Activated naive CD8-positive, alpha-beta T cell (primary cell): ENCODE data around the gene TAS2R5.
"Not testable (repeated sequence)": the region's sequence is repeated elsewhere in the genome, so short reads cannot be mapped to it uniquely, and the experiment has no call there.

ENCODE experiments used
- H3K27ac Mint-ChIP-seq: one replicate; pipeline ENCODE4 v1.8.0; 2021; ENCODE audit warnings: mixed read lengths
- H3K27me3 Mint-ChIP-seq: one replicate; pipeline ENCODE4 v1.8.0; 2021; ENCODE audit warnings: mixed read lengths
- H3K36me3 Mint-ChIP-seq: one replicate; pipeline ENCODE4 v1.8.0; 2021; ENCODE audit warnings: mixed read lengths
- H3K4me1 Mint-ChIP-seq: one replicate; pipeline ENCODE4 v1.8.0; 2021; ENCODE audit warnings: low read depth, mixed read lengths
- H3K4me3 Mint-ChIP-seq: one replicate; pipeline ENCODE4 v1.8.0; 2021; ENCODE audit warnings: mild to moderate bottlenecking, mixed read lengths
- H3K9me3 Mint-ChIP-seq: one replicate; pipeline ENCODE4 v1.8.0; 2021; ENCODE audit warnings: low read depth, mixed read lengths

TAS2R5 gene, protein sequence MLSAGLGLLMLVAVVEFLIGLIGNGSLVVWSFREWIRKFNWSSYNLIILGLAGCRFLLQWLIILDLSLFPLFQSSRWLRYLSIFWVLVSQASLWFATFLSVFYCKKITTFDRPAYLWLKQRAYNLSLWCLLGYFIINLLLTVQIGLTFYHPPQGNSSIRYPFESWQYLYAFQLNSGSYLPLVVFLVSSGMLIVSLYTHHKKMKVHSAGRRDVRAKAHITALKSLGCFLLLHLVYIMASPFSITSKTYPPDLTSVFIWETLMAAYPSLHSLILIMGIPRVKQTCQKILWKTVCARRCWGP

DNA sequence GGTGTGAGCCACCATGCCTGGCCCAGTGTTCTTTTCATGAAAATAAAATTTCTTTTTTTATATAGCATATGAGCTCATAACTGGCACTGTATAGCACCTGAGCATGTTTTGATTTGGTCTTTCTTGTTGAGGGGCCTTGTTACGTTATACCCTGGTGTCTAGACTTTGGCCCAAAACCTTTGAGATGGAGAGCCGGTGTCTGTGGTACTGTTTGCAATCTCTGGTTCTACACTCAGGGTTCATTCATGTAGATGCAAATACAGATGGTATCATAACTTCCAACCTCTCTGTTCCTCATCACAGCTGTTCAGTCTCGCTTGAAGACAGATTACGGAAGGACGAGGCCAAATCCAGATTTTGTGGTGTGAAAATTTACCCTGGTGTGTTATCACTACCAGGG lies at the start of gene TAS2R5:
TSS of gene TAS2R5 (plus strand) at position 301 of the 400 bp plus-strand sequence. CDS start 145 bp downstream, outside the sequence.
- no peaks in the 10 kb centered on the region for H3K27me3 Mint-ChIP-seq
- no peak within 1 kb of the TSS for H3K27ac Mint-ChIP-seq
- H3K4me1 Mint-ChIP-seq, result no peaks in the 10 kb centered on the region
- peaks cover 3% of the 10 kb centered on the region for H3K36me3 Mint-ChIP-seq
- H3K4me3 Mint-ChIP-seq, result no peak within 1 kb of the TSS
- no peaks in the 10 kb centered on the region for H3K9me3 Mint-ChIP-seq

DNA sequence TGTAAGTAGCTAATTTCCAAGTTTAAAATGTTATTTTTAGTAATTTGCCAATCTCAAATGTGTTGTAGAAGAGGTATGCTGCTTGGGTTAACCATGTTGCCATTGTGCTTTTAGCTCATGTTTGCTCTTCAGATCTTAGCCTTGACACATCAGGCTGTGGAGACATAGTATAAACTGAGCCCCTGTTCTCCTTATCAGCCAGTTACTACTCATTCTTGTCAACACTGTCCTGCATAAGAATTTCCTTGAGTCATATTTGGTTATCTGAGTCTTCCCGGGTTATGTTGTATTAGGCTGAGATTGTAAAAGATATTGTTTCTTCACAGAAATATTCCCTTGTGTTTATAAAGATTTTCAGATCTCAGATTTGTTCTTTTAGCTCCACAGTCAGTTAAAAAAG lies 47.8 kb upstream of the TAS2R5 start:
- peak overlapping the region; percentile 50 for H3K27ac Mint-ChIP-seq

DNA sequence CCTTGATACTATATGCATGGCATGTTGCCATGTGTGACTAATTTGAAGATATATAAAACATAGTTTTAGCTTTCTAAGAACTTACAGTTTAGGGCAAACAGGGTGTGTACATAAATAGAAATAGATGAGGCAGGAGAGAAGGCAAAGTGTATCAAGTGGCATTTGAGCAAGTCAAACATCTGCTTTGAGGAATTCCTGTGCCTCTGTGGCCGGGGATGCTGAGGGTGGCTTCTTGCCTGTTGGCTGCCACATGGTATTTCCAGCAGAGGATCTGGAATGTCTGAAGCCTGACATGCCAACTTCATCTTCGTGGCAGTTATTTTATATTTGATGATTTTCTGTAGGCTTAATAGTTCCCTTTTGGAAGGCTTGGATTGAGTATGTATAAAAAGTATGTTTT lies 45.9 kb upstream of the TAS2R5 start:
- peaks cover 13% of the 10 kb centered on the region for H3K36me3 Mint-ChIP-seq
- peaks cover 40% of the 10 kb centered on the region for H3K4me1 Mint-ChIP-seq
- no peak overlapping the region for H3K27ac Mint-ChIP-seq
- H3K9me3 Mint-ChIP-seq, result no peaks in the 10 kb centered on the region
- no peaks in the 10 kb centered on the region for H3K27me3 Mint-ChIP-seq
- no peak overlapping the region for H3K4me3 Mint-ChIP-seq

More for the DNA sequence above, 47.8 kb upstream of the TAS2R5 start:
- Mint-ChIP-seq H3K36me3 (peaks cover 16% of the 10 kb centered on the region), H3K4me3 (peak overlapping the region; percentile 32), H3K27me3 (no peaks in the 10 kb centered on the region), H3K4me1 (peaks cover 52% of the 10 kb centered on the region), H3K9me3 (no peaks in the 10 kb centered on the region)

DNA sequence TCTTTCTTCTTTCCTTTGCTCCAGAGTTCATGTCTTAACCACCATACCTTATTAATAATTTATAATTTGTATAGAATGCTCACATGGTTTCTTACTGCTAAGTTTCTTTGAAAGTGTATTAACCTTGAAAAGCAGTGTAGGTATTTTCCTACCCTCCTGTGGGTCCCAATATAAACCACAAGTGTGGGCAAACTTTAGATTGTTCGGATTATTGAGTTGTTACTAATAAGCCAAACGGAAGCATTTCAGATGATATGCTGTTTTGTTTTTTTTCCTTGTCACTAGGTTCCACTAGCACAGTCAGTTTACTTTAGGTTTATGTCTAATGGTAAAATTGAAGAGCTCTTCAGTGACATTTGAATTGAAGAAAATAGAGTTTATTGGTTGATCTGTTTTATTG lies 41.6 kb upstream of the TAS2R5 start:
- peaks cover 15% of the 10 kb centered on the region for H3K9me3 Mint-ChIP-seq
- H3K4me1 Mint-ChIP-seq, result peaks cover 8% of the 10 kb centered on the region
- no peak overlapping the region for H3K4me3 Mint-ChIP-seq
- H3K27me3 Mint-ChIP-seq, result no peaks in the 10 kb centered on the region
- H3K27ac Mint-ChIP-seq, result no peak overlapping the region
- peaks cover 37% of the 10 kb centered on the region for H3K36me3 Mint-ChIP-seq

DNA sequence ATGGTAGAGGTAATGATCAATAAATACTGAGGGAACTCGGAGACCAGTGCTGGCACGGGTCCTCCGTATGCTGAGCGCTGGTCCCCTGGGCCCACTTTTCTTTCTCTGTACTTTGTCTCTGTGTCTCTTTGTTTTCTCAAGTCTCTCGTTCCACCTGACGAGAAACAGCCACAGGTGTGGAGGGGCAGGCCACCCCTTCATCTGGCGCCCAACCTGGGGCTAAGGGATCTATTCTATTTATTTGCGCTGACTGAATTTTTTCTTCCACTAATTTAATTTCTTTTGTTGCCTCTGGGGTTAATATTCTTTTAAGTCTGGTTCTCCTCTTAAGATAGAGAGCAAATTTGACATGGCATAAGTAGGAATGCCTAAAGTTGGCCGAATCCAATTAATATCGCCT lies 38.1 kb upstream of the TAS2R5 start:
- not testable (repeated sequence) for H3K4me3 Mint-ChIP-seq, H3K27ac Mint-ChIP-seq, H3K27me3 Mint-ChIP-seq, H3K4me1 Mint-ChIP-seq
- H3K9me3 Mint-ChIP-seq, result peaks cover 15% of the 10 kb centered on the region
- peaks cover 54% of the 10 kb centered on the region for H3K36me3 Mint-ChIP-seq

DNA sequence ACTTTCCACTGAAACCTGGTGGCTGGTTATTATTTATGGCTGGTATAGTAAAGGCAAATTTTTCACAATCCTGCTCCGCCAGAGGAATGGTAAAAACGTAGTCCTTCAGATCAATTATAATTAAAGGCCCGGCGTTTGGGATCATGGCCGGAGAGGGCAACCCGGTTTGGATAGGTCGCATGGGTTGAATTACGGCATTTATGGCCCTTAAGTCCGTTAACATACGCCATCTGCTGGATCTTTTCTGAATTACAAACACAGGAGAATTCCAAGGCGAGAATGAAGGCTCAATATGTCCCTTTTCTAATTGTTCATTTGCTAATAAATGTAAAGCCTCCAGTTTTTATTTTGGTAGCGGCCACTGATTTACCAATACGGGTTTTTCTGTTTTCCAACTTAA lies 37.4 kb upstream of the TAS2R5 start:
- peaks cover 54% of the 10 kb centered on the region for H3K36me3 Mint-ChIP-seq
- no peak overlapping the region for H3K27ac Mint-ChIP-seq
- no peak overlapping the region for H3K4me3 Mint-ChIP-seq
- H3K4me1 Mint-ChIP-seq, result peaks cover 7% of the 10 kb centered on the region
- H3K27me3 Mint-ChIP-seq, result no peaks in the 10 kb centered on the region
- peaks cover 15% of the 10 kb centered on the region for H3K9me3 Mint-ChIP-seq

DNA sequence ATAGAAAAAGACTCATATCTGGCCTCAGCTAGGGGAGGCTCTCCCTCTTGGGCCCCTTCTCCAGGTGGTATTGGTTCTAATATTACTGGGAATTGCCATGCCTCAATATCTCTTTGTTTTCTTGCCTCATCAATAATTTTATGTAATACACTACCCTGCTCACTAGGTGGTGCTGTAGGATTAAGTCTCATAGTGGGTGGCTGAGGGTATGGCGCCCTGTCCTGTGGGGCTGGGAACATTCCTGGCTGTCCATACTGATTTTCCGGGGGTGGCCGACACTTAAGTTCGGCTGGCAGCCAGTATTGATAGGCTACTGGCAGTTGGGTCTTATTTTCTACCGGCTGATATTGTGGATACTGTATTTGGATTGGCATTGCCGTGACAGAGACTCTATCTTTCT lies 35.1 kb upstream of the TAS2R5 start:
- Mint-ChIP-seq H3K36me3 (peaks cover 56% of the 10 kb centered on the region), H3K4me1 (peaks cover 7% of the 10 kb centered on the region), H3K27ac (no peak overlapping the region), H3K4me3 (no peak overlapping the region), H3K9me3 (peaks cover 13% of the 10 kb centered on the region), H3K27me3 (no peaks in the 10 kb centered on the region)

DNA sequence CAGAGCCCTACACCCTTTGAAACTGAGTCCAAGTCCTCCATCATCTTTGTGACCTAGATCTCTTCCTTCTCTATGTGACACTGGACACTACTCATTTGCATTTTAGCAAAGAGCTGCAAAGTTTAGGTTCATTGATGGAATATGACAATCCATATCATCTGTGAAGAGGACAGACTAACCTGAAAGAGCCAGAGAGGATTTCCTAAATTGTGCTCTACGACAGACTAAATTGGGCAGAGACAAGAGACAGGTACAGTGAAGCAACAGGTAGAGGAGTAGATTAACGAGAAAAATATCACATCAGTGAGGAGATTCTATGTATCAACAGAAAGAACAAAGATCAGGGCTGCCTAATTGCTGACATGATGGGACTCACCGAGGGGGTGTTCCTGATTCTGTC lies 26.2 kb upstream of the TAS2R5 start, which contains the start of gene TAS2R3:
TSS of gene TAS2R3 (plus strand) at position 301 of the 400 bp plus-strand sequence. CDS start at position 363, 62 bp downstream.
- Mint-ChIP-seq H3K36me3 (peaks cover 43% of the 10 kb centered on the region), H3K9me3 (no peaks in the 10 kb centered on the region), H3K27me3 (no peaks in the 10 kb centered on the region), H3K4me1 (peaks cover 3% of the 10 kb centered on the region), H3K27ac (no peak within 1 kb of the TSS), H3K4me3 (no peak within 1 kb of the TSS)

DNA sequence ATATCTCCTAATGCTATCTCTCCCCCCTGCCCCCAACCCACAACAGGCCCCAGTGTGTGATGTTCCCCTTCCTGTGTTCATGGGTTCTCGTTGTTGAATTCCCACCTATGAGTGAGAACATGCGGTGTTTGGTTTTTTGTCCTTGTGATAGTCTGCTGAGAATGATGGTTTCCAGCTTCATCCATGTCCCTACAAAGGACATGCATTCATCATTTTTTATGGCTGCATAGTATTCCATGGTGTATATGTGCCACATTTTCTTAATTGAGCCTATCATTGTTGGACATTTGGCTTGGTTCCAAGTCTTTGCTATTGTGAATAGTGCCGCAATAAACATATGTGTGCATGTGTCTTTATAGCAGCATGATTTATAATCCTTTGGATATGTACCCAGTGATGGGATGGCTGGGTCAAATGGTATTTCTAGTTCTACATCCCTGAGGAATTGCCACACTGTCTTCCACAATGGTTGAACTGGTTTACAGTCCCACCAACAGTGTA lies 19.9 kb upstream of the TAS2R5 start:
- H3K36me3 Mint-ChIP-seq, result peaks cover 24% of the 10 kb centered on the region
- H3K9me3 Mint-ChIP-seq, H3K4me3 Mint-ChIP-seq, H3K27ac Mint-ChIP-seq, H3K4me1 Mint-ChIP-seq, H3K27me3 Mint-ChIP-seq: not testable (repeated sequence)

DNA sequence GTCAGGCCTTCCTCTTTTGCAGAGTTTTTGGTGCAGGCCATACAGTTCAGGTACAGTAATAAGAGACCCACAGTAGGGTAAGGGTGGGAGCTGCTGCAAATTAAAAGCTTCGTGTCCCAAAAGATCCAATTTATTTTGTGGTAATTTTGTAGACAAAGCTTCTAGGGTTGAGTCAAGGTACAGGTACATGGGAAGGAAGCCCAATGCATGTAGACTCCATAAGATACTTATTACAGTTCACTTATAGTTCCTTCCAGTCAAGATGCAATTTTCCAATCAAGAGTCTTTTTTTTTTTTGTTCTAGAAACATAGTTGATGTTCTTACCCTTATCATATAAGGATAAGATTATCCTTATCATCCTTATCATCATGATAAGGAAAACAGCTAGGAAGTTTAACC lies 13.6 kb upstream of the TAS2R5 start, which contains the start of gene TAS2R4:
TSS of gene TAS2R4 (plus strand) at position 301 of the 400 bp plus-strand sequence. CDS start 1,815 bp downstream, outside the sequence.
- H3K27ac Mint-ChIP-seq, result no peak within 1 kb of the TSS
- peaks cover 2% of the 10 kb centered on the region for H3K4me1 Mint-ChIP-seq
- H3K9me3 Mint-ChIP-seq, result no peaks in the 10 kb centered on the region
- H3K27me3 Mint-ChIP-seq, result no peaks in the 10 kb centered on the region
- no peak within 1 kb of the TSS for H3K4me3 Mint-ChIP-seq
- peaks cover 19% of the 10 kb centered on the region for H3K36me3 Mint-ChIP-seq

DNA sequence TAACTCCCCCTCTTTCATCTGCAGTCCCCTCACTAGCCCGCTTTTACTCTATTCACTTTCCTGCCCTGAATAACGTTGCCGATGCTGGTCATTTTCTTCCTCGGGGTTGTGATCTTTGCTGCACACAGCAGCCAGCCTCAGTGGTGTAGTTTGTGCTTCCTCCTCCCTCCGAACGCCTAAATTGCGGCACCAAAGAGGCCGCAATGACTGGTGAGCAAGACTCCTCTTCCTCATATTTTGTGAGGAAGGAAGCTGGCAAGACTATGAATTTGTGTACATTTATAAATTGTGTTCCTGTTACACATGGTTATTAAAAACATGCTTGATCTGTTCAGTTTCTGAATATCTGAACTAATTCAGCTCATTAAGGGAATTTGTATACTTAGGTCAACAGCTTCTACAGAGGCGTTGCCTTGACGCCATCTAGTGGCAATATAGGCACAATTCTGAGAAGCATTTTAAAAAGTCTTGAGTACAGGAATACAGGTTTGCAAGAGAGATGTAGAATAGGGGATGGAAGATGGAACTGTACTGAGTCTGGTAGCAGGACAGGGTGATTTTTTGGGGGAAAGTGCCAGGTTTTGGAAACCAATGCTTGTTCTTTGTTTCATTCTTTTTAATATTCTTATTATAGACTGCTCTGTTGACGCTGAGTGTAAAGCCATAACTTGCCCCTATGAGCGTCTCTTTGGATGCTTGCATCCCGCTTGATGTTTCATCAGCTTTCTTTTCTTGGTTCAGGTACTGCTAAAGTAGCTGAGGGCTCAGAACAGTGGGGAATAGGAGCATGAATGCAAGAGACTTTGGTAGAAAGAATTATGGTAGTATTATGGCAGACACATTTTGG lies 4.1 kb upstream of the TAS2R5 start:
- H3K9me3 Mint-ChIP-seq, result no peaks in the 10 kb centered on the region
- H3K4me3 Mint-ChIP-seq, result no peak overlapping the region
- peak overlapping the region; percentile 4 for H3K27ac Mint-ChIP-seq
- H3K36me3 Mint-ChIP-seq, result no peaks in the 10 kb centered on the region
- no peaks in the 10 kb centered on the region for H3K27me3 Mint-ChIP-seq
- no peaks in the 10 kb centered on the region for H3K4me1 Mint-ChIP-seq

DNA sequence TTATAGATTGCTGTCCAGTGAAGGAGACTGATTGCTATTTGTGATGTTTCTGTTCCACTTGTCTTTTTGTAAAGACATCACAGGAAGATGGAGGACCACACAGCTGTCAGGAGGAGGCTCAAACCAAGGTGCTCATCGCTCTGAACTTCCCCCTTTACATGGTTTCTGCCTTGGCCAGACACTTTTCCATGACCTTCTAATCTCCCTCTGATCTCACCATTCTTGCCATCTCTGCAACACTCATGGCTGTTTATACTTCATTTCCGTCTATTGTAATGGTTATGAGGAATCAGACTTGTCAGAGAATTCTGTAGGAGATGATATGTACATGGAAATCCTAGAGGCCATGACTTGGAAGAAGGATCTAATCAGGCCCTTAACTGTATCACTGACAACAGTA lies 1.7 kb upstream of the TAS2R5 start:
- H3K4me1 Mint-ChIP-seq, result no peaks in the 10 kb centered on the region
- H3K27me3 Mint-ChIP-seq, result no peaks in the 10 kb centered on the region
- H3K4me3 Mint-ChIP-seq, result no peak overlapping the region
- H3K9me3 Mint-ChIP-seq, result no peaks in the 10 kb centered on the region
- no peaks in the 10 kb centered on the region for H3K36me3 Mint-ChIP-seq
- H3K27ac Mint-ChIP-seq, result no peak overlapping the region

DNA sequence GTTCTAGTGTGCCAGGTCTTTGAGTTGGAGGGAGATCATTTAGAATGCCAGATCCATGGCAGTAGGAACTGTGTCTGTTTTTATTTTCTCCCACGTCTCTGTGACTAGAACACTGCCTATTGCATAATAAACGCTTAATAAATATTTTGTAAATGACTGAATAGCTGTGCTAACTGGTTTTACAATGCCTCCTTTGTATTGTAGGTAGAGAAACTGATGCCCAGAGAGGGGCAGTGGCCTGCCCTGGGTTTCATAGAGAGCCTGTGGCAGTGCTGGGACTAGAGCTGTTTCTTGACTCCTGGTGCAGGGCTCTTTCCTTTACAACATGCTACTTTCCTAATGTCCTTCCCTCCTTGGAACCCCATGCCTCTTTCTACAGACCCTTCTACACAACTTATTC lies 2.5 kb downstream of the TAS2R5 start:
- no peak overlapping the region for H3K4me3 Mint-ChIP-seq
- H3K4me1 Mint-ChIP-seq, result no peaks in the 10 kb centered on the region
- no peaks in the 10 kb centered on the region for H3K27me3 Mint-ChIP-seq
- peaks cover 10% of the 10 kb centered on the region for H3K36me3 Mint-ChIP-seq
- no peaks in the 10 kb centered on the region for H3K9me3 Mint-ChIP-seq
- H3K27ac Mint-ChIP-seq, result no peak overlapping the region

DNA sequence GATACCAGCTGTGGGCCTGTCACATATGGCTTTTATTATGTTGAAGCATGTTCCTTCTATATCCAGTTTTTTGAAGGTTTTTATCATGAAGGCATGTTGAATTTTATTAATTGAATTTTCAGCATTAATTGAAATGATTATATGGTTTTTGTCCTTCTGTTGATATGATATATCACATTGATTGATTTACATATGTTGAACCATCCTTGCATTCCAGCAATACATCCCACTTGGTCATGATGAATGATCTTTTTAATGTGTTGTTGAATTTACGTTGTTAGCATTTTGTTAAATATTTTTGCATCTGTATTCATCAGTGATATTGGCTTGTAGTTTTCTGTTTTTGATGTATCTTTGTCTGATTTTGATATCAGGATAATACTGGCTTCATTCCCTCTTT lies 30.1 kb downstream of the TAS2R5 start:
- no peak overlapping the region for H3K27ac Mint-ChIP-seq
- peaks cover 49% of the 10 kb centered on the region for H3K9me3 Mint-ChIP-seq
- H3K36me3 Mint-ChIP-seq, result peaks cover 41% of the 10 kb centered on the region
- no peak overlapping the region for H3K4me3 Mint-ChIP-seq
- H3K27me3 Mint-ChIP-seq, result no peaks in the 10 kb centered on the region
- H3K4me1 Mint-ChIP-seq, result no peaks in the 10 kb centered on the region

DNA sequence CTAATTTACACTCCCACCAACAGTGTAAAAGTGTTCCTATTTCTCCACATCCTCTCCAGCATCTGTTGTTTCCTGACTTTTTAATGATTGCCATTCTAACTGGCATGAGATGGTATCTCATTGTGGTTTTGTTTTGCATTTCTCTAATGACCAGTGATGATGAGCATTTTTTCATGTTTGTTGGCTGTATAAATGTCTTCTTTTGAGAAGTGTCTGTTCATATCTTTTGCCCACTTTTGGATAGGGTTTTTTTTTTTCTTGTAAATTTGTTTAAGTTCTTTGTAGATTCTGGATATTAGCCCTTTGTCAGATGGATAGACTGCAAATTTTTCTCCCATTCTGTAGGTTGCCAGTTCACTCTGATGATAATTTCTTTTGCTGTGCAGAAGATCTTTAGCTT lies 32.4 kb downstream of the TAS2R5 start:
- not testable (repeated sequence) for H3K4me1 Mint-ChIP-seq, H3K4me3 Mint-ChIP-seq, H3K27ac Mint-ChIP-seq, H3K27me3 Mint-ChIP-seq
- H3K36me3 Mint-ChIP-seq, result peaks cover 45% of the 10 kb centered on the region
- peaks cover 50% of the 10 kb centered on the region for H3K9me3 Mint-ChIP-seq
